Central memory CD4-positive, alpha-beta T cell (primary cell): ENCODE measurements around the gene LIM2.

ENCODE experiments used
- DNase-seq: peaks from one replicate; pipeline ENCODE4 v3.0.0; 2022

LIM2 gene

GRCh38 chr19:51338563-51339312, 49.0 kb downstream of the LIM2 start:
- peak; percentile 75 for DNase-seq

- DNase-seq = no peak
These were observed 49.8 kb downstream of the LIM2 start for GRCh38 chr19:51337861-51338562.

GRCh38 chr19:51337141-51337860, 50.5 kb downstream of the LIM2 start:
- DNase-seq = no peak

GRCh38 chr19:51333836-51334460, 53.8 kb downstream of the LIM2 start:
- no peak for DNase-seq

- no peak for DNase-seq
These were observed 56.1 kb downstream of the LIM2 start for GRCh38 chr19:51331716-51332115.

- DNase-seq = no peak
These were observed 56.6 kb downstream of the LIM2 start for GRCh38 chr19:51331193-51331592.

- no peak for DNase-seq
These were observed 57.4 kb downstream of the LIM2 start for GRCh38 chr19:51330366-51330765.
